ENCODE data around the gene AIF1.

DNA sequence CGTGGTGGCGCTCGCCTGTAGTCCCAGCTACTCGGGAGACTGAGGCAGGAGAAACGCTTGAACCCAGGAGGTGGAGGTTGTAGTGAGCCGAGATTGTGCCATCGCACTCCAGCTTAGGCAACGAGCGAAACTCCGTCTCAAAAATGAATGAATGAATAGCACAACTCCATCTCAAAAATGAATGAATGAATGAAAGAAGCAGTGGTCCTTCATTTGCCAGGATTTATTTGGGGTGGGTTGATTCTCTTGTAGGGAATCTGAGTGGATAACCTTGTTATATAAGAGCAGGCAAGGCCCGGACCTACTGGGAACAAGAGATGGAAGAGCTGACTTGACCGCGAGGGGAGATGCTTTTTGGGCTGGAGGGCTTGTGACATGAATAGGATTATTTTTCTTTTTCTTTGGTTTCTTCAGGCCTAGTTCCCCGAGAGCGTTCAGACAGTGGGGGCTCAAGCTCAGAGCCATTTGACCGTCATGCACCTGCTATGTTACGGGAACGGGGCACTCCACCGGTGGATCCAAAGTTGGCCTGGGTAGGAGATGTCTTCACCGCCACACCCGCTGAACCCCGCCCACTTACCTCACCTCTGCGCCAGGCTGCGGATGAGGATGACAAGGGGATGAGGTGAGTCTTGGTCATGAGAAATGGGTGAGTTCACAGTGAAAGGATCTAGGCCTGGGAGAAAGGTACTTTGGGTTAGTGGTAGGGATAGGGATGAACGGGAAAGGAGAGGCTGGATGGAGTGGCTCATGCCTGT is 15.3 kb downstream of the AIF1 start:
- TF ChIP-seq CTCF (IDR thresholded peaks at IDR 0.05) (no peak), POLR2A (IDR thresholded peaks at IDR 0.05) (no peak)
